ENCODE data around the gene YIPF3.
"Not testable (repeated sequence)": the region's sequence is repeated elsewhere in the genome, so short reads cannot be mapped to it uniquely, and the experiment has no call there.

Gene YIPF3
- total RNA-seq: 29.0 to 64.8 reads per million in 2 donors

DNA sequence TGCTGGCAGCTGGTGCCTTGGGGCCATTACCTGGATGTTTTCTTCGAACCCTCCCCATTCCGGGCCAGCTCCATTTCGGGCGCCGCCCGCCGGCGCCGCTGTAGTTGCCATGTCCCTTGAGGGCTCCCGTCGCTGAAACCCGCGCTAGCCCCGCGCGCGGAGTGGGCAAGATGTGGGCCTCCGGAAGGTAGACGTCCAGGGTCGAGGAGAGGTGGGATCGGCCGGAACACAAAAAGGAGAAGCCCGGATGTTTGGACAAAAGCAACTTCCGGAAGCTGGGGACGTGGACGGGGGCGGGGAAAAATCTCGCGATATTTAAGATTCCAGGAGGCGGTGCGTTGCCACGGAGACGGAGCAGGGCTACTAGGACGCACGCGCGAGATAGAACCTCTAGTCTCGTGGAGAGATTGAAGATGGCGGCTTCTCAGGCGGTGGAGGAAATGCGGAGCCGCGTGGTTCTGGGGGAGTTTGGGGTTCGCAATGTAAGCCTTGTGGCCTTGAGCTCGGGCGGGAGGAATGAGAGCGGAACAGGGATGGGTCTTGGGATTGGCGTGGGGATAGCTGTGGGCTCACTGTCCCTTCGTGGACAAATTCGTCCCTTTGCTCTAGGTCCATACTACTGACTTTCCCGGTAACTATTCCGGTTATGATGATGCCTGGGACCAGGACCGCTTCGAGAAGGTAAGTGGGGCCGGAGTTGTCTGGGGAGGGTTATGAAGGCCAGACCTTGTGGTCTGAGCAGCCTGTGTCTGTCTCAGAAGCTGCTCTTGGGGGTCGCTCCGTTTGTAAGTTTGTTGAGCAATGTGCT is at the start of gene YIPF3, which contains the start of gene POLR1C:
Gene YIPF3 (minus strand): TSS at position 230 of the 808 bp plus-strand sequence. CDS start 119 bp downstream, at position 111.
Gene POLR1C (plus strand): TSS at position 393 of the 808 bp plus-strand sequence. CDS start 21 bp downstream, at position 414.
- DNase-seq: peak; percentile 92

DNA sequence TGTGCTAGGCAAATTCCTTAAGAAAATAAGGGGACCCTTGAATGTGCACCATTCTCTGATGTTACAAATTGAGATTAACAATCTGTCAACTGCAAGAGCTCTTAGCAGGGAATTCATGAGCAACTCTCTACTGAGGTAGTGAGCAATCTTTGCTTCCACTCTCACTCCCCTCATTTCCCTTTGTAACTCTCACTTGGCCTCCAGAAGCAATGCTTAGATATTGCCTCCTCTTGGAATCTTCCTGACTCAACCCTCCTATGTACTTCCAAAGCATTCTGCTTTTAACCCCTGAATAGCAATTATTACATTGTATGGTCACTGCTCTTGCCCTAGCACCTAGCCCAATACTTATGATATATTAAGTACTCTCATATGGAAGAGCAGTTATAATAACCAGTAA is 42.6 kb upstream of the YIPF3 start:
- no peak for DNase-seq

DNA sequence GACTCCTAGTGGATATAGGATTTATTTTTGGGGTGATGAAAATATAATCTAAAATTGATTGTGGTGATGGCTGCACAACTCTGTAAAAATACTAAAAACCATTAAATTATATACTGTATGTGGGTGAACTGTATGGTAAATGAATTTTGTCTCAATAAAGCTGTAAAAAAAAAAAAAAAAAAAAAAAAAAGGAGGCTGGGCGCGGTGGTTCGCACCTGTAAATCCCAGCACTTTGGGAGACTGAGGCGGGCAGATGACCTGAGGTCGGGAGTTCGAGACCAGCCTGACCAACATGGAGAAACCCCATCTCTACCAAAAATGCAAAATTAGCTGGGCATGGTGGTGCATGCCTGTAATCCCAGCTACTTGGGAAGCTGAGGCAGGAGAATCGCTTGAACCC is 40.9 kb upstream of the YIPF3 start:
- not testable (repeated sequence) for DNase-seq

DNA sequence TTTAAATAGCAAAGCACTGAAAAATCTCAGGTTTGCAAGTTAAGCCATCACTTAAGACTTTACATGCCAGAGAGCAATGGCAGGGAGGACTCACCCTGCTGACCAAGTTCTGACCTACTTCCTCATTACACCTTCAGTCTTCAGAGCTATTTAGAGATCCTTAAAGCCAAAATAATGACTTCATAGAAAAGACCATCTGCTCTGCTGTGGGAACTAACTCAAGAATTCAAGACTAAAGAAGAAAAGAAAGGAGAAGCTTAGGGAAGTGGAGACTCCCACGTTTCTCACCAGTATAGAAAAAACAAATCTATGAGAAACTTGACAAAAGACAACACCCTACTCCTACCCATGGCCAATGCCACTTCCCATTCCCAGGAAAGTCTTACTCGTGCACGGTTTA is 30.5 kb upstream of the YIPF3 start:
- no peak for DNase-seq

DNA sequence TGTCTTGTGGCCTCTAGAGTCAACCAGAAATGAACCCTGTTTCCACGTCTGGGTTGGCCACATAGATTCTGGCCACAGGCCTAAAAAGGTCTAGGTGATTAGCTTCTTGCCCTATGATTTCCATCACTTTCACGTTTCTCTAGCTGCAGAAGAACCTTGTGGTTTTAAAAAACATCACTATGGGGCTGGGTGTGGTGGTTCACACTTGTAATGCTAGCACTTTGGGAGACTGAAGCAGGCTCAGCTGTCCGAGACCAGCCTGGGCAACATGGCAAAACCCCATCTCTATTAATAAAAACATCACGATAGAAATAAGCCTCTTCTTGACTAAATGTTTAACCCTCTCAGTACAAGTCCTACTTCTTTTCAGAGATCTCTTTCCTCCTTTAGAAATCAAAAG is 27.7 kb upstream of the YIPF3 start:
- no peak for DNase-seq

DNA sequence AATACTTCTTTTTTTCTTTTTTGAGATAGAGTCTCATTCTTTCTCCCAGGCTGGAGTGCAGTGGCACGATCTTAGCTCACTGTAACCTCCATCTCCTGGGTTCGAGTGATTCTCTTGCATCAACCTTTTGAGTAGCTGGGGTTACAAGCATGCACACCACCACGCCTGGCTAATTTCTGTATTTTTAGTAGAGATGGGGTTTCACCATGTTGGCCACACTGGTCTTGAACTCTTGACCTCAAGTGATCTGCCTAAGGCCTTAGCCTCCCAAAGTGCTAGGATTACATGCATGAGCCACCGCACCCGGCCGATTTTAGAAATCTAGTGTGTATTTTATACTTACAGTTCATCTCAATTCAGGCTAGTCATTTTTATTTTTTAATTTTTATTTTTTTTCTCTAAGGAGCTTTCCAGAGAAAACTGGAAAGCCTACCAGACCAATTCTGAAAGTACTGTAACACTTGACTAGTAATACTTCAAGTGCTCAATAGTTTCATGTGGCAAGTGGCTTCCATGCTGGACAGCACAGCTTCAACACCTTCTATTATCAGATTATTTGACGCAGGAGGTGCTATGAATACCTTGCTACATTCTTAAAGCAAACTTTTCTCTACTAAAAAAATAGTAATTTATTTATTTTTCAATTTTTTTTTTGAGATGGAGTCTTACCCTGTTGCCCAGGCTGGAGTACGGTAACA is 25.2 kb upstream of the YIPF3 start:
- DNase-seq: no peak

DNA sequence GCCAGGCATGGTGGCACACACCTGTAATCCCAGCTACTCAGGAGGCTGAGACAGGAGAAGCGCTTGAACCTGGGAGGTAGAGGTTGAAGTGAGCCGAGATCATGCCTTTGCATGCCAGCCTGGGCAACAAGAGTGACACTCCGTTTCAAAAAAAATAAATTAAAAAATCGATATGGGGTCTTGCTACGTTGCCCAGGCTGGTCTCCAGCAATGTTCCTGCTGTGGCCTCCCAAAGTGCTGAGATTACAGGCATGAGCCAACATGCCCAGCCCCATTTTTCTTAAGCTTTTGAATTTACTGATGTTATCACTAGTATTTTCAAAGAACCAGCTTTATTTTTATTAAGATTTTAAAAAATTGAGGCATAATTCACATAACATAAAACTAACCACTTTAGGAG is 23.8 kb upstream of the YIPF3 start:
- no peak for DNase-seq

DNA sequence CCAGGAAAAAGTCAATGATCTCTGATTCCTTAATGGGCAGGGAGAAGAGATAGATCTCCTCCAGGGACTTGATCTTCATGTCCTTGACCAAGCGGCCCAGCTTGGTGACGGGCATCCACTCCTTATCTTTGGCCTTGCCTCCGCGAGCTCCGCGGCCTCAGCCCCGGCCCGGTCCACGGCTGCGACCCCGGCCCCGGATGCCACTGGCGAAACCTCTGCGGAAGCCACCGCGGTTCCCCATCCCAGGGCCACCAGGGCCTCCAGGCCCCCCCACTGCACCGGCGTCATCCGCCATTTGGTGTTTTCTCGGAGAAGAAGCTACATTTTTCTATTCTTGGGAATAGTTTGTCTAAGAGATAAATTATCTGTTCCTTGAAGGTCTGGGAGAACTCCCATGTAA is 22.7 kb upstream of the YIPF3 start:
- DNase-seq: not testable (repeated sequence)

DNA sequence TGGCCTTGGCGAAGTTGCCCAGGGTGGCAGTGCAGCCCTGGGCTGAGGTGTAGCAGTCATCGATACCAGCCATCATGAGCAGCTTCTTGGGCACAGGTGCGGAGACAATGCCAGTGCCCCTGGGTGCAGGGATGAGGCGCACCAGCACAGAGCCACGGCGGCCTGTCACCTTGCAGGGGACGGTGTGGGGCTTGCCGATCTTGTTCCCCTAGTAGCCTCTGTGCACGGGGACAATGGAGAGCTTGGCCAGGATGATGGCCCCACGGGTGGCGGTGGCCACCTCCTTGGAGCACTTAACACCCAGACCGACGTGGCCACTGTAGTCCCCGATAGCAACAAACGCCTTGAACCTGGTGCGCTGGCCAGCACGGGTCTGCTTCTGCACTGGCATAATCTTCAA is 22.3 kb upstream of the YIPF3 start:
- DNase-seq: not testable (repeated sequence)

DNA sequence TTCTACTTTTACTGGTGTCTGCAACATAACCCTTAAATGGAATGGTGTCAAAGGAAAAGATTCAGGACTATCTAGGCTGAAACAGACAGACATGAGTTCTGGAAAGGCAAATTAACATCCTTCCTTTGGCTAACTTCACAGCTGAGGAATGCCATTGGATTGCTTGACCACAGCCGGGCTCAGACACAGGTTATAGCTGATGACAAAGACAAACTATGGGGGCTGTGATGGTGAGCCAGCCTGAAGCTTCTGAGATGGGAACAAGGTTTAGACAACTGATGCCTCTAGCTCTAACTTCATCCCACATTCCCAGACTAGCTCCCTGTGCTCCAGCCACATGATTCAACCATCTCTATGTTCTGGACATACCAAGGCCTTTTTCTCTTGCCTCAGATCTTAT is 15.5 kb upstream of the YIPF3 start:
- DNase-seq: no peak

DNA sequence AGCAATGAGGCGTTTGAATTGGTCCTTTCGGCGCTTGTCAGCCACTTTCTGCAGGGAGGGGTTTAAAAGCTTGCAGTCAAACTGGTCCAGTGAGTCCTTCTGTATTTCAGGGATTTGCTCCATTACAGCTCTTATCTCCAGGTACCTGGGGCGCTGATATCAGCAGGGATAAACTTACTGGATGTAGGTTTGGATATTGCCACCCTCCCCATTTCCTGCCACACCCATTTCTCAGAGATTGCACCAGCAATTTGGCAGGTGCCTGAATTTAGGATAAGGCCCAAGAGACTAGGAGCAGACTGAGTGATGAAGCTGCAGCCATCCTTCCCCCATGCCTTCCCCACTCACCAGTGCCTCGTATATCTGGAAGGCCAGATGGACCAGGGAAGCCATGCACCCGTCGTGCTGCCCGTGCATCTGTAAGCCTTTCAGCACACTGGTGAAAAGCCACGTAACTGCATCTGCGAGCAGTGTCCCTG is 7.8 kb upstream of the YIPF3 start:
- DNase-seq: no peak

DNA sequence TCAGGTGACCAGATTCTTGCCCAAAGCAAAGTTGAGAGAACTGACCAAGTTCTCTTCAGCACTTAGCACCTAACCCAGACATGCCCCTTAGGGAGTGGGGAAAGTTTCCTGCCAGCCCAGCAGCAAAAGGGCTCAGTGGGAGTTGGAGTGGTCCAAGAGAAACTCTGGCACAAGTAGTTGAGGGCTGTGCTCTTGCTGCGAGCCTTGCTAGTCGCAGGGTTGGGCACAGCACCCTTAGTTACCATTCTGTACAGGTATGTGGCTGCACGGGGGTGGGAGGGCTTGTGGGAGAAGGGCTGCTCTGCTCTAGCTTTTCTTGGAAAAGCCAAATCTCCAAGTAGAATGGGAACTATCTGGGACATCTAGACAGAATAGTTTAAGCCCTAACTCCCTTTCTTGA is 6.6 kb upstream of the YIPF3 start:
- DNase-seq: no peak

DNA sequence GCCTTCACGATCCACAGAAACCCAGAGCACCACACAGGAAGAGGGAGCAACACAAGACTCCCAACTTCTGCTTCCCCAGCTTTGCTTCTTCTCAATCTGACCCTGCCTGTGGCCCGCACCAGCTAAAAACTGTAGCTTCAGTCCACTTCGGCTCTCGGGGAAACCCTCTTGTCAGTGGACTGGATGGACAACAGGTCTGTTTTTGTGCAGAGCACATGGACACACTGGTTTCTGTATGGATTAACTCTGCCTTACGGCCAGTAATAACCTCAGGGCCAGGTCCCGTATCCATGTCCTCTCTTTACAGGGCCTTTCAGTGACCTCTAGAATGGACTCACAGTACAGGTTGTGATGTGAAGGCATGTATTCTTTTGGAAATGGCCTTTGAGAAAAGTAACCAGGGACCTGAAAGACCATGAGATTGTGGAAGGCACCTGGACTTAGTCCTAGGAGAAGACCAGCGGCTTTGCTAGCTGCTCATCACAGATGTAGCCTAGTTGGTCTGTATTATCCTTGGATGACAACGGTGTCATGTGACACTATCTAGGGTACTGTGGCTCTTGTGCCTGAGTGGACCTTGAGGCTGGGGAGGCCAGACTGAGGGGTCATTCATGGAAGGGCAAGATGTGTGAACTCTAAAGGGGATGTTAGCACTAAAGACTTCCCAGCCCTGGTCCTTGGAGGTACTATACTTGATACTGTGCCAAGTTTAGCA is 6.0 kb upstream of the YIPF3 start:
- DNase-seq: no peak

DNA sequence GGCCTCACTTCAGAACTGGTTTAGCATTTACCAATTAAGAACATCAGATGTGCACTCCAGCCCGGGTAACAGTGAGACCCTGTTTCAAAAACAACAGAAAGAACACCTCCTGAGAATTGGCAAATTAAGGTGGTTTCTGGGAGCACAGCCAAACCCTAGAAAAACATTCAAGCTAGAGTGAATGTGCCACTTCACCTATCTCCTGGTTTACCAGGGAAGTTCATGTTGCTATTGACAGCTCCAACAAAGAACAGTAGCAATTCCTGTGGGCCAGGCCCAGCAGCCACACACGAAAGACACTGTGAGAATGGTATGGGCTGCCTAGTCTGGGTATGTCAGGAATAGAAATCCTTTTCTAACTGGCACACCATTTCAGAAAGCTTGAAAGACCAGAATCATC is 5.1 kb upstream of the YIPF3 start:
- no peak for DNase-seq

DNA sequence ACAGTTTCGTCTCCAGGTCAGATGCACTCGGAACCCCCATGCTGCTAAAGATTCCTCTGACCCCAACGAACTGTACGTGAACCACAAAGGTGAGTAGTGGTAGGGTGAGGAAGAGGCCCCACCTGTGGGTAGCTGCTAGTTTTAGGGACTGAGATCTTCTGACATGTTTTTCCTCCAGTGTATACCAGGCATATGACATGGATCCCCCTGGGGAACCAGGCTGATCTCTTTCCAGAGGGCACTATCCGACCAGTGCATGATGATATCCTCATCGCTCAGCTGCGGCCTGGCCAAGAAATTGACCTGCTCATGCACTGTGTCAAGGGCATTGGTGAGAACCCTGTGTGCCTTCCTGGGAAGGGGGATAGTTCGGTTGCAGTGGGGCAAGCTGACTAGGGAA is 3.4 kb upstream of the YIPF3 start:
- DNase-seq: no peak

DNA sequence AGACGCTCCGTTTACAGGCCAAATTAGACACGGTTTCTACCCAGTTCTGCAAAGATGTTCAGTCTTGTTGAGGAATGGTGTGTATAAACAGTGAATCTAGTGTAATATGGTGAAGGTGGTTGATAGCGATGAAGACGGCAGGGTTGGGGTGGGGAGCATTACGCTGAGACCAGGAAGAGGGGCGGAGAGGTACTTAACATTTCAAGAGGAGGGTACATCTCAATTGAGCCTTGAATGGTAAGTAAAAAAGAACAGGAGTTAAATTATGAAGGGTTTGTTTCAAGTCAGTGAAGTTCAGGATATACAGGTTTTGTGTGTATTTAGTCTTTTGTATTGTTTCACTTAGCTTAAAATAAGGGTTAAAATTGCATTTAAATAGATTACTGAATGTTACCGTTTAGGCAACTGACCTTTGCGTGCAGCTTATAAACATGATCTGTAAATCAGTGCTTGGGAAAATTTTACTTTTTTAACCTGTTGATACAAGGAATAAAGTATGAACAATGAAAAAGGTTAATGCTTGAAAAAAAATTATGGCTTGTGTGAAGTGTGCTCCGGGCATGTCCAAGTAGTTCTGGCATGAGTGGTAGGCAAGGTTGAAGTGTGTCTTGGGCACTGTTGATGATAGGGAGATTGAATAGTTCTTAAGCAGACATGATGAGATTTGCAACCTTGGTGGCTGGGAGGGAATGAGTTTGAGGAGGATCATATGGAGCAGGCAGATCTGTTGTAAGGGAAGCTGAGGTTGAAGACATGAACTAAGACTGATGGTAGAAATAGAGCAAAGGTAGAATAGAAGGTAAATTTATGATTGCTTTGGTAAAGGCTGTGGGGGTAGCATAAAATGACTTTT is 1.0 kb upstream of the YIPF3 start:
- DNase-seq: no peak

DNA sequence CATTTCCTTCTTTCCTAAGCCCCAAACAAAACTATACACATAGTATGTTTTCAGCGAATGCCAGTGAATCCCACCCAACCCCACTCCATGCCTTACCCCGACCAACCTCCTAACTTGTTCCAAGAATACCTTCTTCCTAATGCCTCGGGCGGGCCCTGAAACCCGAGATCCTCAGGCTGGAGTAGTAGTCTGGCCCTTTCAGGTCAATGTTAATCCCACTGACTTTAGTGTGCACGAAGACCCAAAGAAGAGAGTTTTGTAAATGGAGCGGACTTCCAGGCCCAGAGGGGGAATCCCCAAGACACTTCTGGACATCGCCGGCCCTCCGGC is 394 bp downstream of the YIPF3 start:
- no peak for DNase-seq

DNA sequence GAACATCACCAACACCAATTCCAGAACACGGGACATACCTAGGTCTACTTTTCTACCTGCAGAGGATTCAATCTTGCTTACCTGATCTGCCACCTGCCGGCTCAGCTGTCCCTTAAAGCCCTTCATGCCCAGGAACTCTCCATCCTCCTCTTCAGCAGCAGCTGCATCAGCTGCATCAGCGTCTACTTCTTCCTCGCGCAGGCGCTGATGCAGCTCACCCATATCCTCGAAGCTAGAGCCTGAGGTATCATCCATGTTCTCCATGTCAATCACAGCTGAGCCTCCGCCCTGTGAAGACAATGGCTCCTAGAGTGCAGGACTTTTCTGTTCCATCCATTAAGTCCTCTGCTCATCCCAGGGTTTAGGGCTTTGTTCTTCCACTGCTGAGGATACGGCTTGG is 918 bp downstream of the YIPF3 start:
- no peak for DNase-seq

DNA sequence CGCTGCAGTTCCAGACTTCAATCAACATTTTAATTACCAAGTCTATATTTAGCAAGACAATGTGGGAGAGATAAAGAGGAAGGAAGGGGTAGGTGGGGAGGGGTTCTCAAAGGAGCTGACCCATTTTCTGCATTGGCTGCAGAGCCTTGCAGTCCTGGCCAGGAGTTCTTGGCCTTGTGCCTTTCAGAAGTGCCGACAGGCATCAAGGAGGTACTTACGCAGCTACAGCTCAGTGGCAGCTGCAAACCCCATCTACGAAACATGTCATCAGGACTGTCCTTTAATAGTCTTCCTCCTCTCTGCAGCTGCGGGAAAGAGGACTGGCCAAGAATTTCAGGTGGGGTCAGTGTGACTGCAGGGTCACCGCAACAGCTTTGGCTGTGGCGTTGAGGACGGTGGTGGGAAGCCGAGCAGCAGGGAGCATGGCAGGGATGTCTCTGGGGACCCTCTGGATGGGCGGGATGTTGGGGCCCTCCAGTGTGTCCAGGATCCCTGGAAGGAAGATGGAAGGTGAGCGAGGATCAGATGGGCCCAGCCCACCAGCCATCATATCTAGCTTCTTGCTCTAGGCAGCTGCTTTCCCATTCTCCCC is 4.8 kb downstream of the YIPF3 start:
- no peak for DNase-seq

DNA sequence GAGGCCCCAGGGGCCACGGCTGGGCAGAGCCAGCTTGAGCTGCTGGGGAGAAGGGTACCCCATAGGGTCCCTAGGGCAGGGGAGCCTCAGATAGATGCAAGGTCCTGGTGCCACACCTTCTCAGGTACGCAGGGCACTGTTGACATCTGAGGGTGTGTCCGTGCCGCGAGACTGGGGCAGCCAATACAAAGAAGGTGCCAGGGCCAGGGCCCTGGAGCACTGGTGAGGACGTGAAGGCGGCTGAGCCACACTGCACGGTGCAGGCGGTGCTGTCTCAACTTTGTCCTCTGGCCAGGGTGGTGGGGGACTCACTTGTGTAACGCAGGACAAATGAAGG is 5.9 kb downstream of the YIPF3 start:
- no peak for DNase-seq

DNA sequence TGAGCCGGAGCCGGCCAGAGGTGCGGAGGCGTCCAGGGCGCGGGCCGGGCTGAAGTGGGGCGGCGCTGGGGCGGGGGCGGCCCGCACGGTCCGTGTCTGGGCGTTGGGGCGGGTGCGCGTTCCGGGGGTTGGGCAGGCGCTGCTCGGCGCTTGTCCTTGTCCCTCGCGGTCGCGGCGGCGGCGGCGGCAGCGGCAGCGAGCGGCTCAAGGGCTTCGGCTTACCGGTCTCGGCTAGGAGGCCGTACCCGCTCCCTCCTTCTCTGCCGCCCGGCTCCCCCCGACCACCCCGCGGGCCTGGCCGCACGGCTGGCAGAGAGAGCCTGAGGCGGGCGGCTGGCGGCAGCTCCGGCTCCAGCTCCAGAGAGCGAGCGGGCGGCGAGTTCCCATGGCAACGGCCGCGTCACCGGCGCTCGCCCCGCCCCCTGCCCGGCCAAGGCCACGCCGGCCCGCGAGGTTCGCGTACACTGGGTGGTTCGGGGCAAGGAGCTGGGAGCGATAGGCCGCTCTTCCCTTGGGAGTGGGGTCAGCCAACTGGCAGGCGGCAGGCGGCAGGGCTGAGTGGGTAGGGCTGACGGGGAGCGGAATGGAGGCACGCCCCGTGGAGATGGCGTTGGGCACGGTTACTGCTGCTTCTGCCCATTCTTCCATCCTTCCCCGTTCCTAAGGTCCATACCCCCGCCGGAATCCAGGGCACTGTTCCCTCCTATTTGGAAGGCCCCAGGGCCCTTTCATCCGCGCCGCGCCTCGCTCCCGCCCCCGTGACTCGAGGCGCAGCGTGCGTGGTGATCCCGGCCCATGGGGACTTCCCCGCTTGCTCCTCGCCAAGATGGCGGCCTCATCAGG is 6.5 kb downstream of the YIPF3 start, which contains the start of gene LRRC73:
Gene LRRC73 (minus strand): TSS at position 363 of the 843 bp plus-strand sequence. CDS start 561 bp downstream, outside the sequence.
- peak; percentile 74 for DNase-seq

Measured in T-helper 9 cell (primary cell).